T-helper 2 cell treated with Interferon-gamma antibody and Interleukin-4, amounts not matched to agents 5 μg/mL and 100 μg/mL, for 36 hours (primary cell): ENCODE measurements around the gene GRAMD4.

ENCODE experiments used
- DNase-seq: peaks from one replicate; pipeline ENCODE4 v3.0.0; 2021; ENCODE audit warnings: low spot score
- H3K27ac Mint-ChIP-seq: one replicate; pipeline ENCODE4 v1.8.0; 2021; ENCODE audit warnings: mild to moderate bottlenecking, mixed read lengths
- H3K27me3 Mint-ChIP-seq: one replicate; pipeline ENCODE4 v1.8.0; 2021; ENCODE audit warnings: low read depth, mixed read lengths
- H3K36me3 Mint-ChIP-seq: one replicate; pipeline ENCODE4 v1.8.0; 2021; ENCODE audit warnings: low read depth, mixed read lengths
- H3K4me1 Mint-ChIP-seq: one replicate; pipeline ENCODE4 v1.8.0; 2021; ENCODE audit warnings: low read depth, mixed read lengths
- H3K4me3 Mint-ChIP-seq: one replicate; pipeline ENCODE4 v1.8.0; 2022; ENCODE audit warnings: mild to moderate bottlenecking, moderate library complexity, mixed read lengths
- H3K9me3 Mint-ChIP-seq: one replicate; pipeline ENCODE4 v1.8.0; 2021; ENCODE audit warnings: mixed read lengths

Gene GRAMD4

DNA sequence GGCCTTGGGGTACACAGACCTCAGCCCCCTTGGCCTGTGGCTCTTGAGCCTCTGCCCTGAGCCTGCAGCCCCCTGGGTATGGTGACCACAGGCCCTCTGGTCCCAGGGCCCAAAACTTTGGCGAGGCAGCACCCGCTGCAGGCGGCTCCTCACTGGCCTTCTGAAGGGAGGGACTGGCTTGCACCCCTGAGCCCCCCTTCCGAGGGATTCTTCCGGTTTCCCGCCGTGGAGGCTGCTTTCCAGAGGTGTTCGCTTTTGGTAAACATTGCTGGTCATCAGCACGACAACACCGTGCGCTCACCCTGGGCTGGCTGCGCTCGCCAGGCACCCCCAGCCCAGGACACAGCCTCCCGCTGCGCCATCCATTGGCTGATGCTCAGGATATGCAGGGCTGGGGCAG is 42.0 kb downstream of the GRAMD4 start:
- peaks cover 7% of the 10 kb centered on the region for H3K4me1 Mint-ChIP-seq
- H3K9me3 Mint-ChIP-seq: no peaks in the 10 kb centered on the region
- no peak overlapping the region for H3K4me3 Mint-ChIP-seq

DNA sequence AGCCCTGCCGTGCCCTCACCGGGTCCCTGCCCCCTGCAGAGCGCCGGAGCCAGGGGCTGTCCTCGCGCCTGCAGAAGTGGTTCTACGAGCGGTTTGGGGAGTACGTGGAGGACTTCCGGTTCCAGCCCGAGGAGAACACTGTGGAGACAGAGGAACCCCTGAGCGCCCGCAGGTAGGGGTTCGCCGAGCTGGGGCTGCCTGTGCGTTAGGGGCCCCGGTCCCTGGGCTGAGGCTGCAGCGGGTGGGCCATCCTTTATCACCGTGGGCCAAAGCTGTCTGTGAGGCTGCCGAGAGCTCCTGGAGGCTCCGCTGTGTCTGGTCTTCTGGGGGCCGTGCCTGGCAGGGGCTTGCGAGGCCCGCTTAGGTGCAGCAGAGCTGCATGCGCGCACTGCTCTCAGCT is 42.8 kb downstream of the GRAMD4 start:
- DNase-seq: no peak
- Mint-ChIP-seq H3K27me3 (no peaks in the 10 kb centered on the region), H3K4me3 (no peak overlapping the region), H3K27ac (no peak overlapping the region), H3K9me3 (no peaks in the 10 kb centered on the region), H3K4me1 (peaks cover 7% of the 10 kb centered on the region), H3K36me3 (peaks cover 2% of the 10 kb centered on the region)

More for the DNA sequence above, 42.0 kb downstream of the GRAMD4 start:
- Mint-ChIP-seq H3K36me3 (peaks cover 2% of the 10 kb centered on the region), H3K27me3 (no peaks in the 10 kb centered on the region), H3K27ac (no peak overlapping the region)
- DNase-seq: no peak

GRCh38 chr22:46663436-46664100 is 43.4 kb downstream of the GRAMD4 start:
- no peaks in the 10 kb centered on the region for H3K27me3 Mint-ChIP-seq
- no peak for DNase-seq
- peaks cover 7% of the 10 kb centered on the region for H3K4me1 Mint-ChIP-seq
- H3K4me3 Mint-ChIP-seq: no peak overlapping the region
- peaks cover 2% of the 10 kb centered on the region for H3K36me3 Mint-ChIP-seq
- no peak overlapping the region for H3K27ac Mint-ChIP-seq
- no peaks in the 10 kb centered on the region for H3K9me3 Mint-ChIP-seq

DNA sequence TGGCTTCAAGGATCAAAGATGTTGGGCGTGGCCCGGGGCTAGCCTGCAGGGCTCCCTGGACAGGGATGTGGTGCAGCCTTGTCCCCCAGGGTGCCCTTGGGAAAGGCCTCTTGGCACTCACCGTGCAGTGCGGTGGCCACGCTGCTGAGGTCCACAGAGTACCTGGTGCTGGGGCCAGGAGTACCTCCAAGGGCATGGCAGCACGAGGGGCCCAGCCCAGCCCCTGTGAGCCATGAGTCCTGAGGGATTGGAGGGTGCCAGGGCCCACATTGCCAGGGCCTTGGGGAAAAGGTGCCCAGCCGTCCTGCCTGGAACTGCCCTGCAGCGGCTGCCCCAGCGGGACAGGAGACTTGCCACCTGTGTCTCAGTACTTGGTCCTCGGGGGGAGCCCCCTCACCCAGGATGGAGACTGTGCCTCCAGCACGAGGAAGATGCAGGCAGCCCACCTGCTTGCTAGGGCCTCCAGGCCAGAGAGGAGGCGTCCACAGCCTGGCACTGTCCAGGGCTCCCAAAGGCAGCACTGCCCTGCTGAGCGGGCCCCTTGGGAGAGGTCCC is 44.2 kb downstream of the GRAMD4 start:
- H3K27me3 Mint-ChIP-seq: no peaks in the 10 kb centered on the region
- peaks cover 2% of the 10 kb centered on the region for H3K36me3 Mint-ChIP-seq
- no peak overlapping the region for H3K4me3 Mint-ChIP-seq
- no peak for DNase-seq
- no peak overlapping the region for H3K27ac Mint-ChIP-seq
- peaks cover 7% of the 10 kb centered on the region for H3K4me1 Mint-ChIP-seq
- no peaks in the 10 kb centered on the region for H3K9me3 Mint-ChIP-seq

- H3K27me3 Mint-ChIP-seq: no peaks in the 10 kb centered on the region
- H3K36me3 Mint-ChIP-seq: peaks cover 5% of the 10 kb centered on the region
- H3K9me3 Mint-ChIP-seq: no peaks in the 10 kb centered on the region
- no peak for DNase-seq
- peaks cover 4% of the 10 kb centered on the region for H3K4me1 Mint-ChIP-seq
- no peak overlapping the region for H3K4me3 Mint-ChIP-seq
- H3K27ac Mint-ChIP-seq: no peak overlapping the region
Measured at GRCh38 chr22:46665151-46665695, 45.0 kb downstream of the GRAMD4 start.

DNA sequence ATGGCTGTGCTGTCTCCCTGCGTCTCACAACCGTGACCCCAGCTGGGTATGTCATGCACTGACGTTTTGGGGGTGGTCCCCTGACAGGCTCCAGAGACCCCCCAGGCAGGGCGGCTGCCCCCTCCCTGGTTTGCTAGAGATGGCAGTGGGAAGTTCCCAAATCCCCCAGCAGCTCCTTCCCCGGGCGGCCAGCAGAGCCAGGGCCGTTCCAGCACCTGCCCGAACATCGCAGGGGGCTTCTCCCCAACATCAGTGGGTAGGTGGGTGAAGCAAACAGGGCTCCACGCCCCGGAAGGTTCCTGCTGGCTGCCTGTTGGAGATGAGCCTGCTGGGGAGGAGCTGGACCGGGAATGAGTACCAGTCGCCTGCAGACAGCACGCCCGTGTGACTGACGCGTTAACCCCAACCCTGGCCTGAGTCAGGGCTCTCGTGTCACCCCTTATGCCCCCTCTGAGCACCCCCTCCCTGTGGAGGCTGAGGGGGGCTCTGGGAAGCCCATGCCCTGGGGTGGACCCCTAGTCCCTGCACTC is 45.6 kb downstream of the GRAMD4 start:
- no peak overlapping the region for H3K27ac Mint-ChIP-seq
- no peaks in the 10 kb centered on the region for H3K9me3 Mint-ChIP-seq
- H3K27me3 Mint-ChIP-seq: no peaks in the 10 kb centered on the region
- H3K4me1 Mint-ChIP-seq: peaks cover 1% of the 10 kb centered on the region
- peaks cover 5% of the 10 kb centered on the region for H3K36me3 Mint-ChIP-seq
- H3K4me3 Mint-ChIP-seq: no peak overlapping the region
- DNase-seq: no peak

- Mint-ChIP-seq H3K27ac (no peak overlapping the region), H3K4me3 (no peak overlapping the region), H3K36me3 (peaks cover 5% of the 10 kb centered on the region), H3K27me3 (no peaks in the 10 kb centered on the region), H3K4me1 (no peaks in the 10 kb centered on the region), H3K9me3 (no peaks in the 10 kb centered on the region)
- no peak for DNase-seq
Measured at GRCh38 chr22:46666577-46667244, 46.5 kb downstream of the GRAMD4 start.

- H3K36me3 Mint-ChIP-seq: peaks cover 5% of the 10 kb centered on the region
- no peak overlapping the region for H3K4me3 Mint-ChIP-seq
- no peaks in the 10 kb centered on the region for H3K4me1 Mint-ChIP-seq
- no peaks in the 10 kb centered on the region for H3K27me3 Mint-ChIP-seq
- DNase-seq: no peak
- H3K27ac Mint-ChIP-seq: no peak overlapping the region
- no peaks in the 10 kb centered on the region for H3K9me3 Mint-ChIP-seq
Measured at GRCh38 chr22:46667245-46667623, 47.0 kb downstream of the GRAMD4 start.

- Mint-ChIP-seq H3K9me3 (no peaks in the 10 kb centered on the region), H3K36me3 (peaks cover 5% of the 10 kb centered on the region), H3K27ac (no peak overlapping the region), H3K27me3 (no peaks in the 10 kb centered on the region), H3K4me1 (peaks cover 2% of the 10 kb centered on the region), H3K4me3 (no peak overlapping the region)
- DNase-seq: no peak
Measured at GRCh38 chr22:46668116-46668515, 47.9 kb downstream of the GRAMD4 start.

DNA sequence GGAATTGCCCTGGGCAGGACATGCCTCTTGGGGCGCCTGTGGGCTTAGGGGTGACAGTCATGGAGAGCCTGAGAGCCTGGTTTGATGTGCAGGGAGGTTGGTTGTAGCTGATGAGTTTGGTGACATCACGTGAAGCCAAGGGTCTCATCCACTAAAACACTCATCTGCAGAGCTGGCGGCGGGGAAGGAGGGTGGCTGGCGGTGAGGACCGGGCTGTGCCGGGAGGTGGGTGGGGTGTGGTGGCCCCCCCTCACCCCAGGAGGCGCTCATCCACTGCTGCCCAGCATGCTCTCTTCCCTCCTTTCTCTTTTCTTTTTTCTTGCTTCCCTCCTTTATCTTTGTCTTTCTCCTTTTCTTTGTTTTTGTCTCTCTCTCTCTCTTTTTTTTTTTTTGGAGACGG is 49.0 kb downstream of the GRAMD4 start:
- no peak overlapping the region for H3K27ac Mint-ChIP-seq
- H3K9me3 Mint-ChIP-seq: no peaks in the 10 kb centered on the region
- H3K4me3 Mint-ChIP-seq: no peak overlapping the region
- peaks cover 11% of the 10 kb centered on the region for H3K4me1 Mint-ChIP-seq
- H3K27me3 Mint-ChIP-seq: no peaks in the 10 kb centered on the region
- no peak for DNase-seq
- peaks cover 3% of the 10 kb centered on the region for H3K36me3 Mint-ChIP-seq

DNA sequence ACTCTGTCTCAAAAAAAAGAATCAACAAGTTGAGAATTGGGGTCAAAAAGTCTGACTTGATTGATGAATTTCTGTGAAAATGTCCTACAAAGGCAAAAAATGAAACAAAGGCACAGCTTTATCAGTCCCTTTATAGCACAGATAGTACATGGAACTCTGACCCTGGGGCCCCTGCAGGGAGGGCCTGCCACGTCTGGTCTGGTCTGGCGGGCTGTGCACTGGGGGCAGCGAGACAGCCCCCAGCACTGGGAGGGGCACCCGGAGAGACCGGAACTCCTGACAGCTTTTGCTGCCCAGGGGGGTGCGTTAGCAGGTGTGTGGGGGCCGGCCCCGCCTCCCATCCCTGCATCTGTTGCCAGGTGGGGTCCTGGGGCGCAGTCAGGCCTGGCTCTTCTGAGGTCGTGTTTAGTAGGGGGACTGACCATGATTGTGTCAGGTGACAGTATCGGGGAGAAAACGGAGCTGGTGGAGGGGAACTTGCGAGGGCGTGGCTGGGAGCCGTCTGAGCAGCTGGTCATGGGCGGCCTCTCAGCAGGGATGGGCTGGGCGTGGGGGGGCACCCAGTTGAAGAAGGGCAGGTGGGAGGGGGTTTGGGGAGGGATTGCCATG is 51.7 kb downstream of the GRAMD4 start:
- H3K36me3 Mint-ChIP-seq: peaks cover 7% of the 10 kb centered on the region
- peaks cover 16% of the 10 kb centered on the region for H3K4me1 Mint-ChIP-seq
- peak overlapping the region; percentile 49 for H3K27ac Mint-ChIP-seq
- H3K4me3 Mint-ChIP-seq: no peak overlapping the region
- DNase-seq: no peak
- H3K9me3 Mint-ChIP-seq: no peaks in the 10 kb centered on the region
- no peaks in the 10 kb centered on the region for H3K27me3 Mint-ChIP-seq

GRCh38 chr22:46672731-46673130 is 52.5 kb downstream of the GRAMD4 start:
- H3K27ac Mint-ChIP-seq: peak overlapping the region; percentile 49
- no peak for DNase-seq

DNA sequence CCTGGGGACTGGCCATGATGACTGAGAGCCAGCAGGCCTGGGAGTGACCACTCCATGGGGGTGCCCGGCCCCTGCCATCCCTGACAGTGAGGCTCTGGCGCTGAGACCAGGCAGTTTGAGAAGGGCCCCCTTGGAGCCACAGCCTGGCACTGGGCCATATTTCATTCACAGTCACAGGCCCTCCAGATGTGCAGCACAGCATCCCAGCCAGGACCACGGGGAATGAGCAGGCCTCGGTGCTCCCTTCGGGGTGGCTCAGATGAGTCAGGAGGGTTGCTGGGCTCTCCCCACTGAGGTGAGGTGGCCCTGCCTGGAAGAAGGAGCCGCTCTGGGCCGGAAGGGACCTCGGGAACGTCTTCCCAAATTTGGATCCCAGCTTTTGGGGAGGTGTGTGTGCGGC is 53.0 kb downstream of the GRAMD4 start:
- Mint-ChIP-seq H3K4me3 (peak overlapping the region; percentile 87), H3K27ac (peak overlapping the region; percentile 94), H3K27me3 (no peaks in the 10 kb centered on the region), H3K36me3 (peaks cover 7% of the 10 kb centered on the region), H3K9me3 (no peaks in the 10 kb centered on the region), H3K4me1 (peaks cover 16% of the 10 kb centered on the region)
- DNase-seq: no peak

More at GRCh38 chr22:46672731-46673130, 52.5 kb downstream of the GRAMD4 start:
- H3K36me3 Mint-ChIP-seq: peaks cover 7% of the 10 kb centered on the region
- H3K4me1 Mint-ChIP-seq: peaks cover 16% of the 10 kb centered on the region
- H3K4me3 Mint-ChIP-seq: no peak overlapping the region
- no peaks in the 10 kb centered on the region for H3K9me3 Mint-ChIP-seq
- no peaks in the 10 kb centered on the region for H3K27me3 Mint-ChIP-seq
